GM19455 (cell line): ENCODE data around the gene WNT9B.
"Not testable (repeated sequence)": the region's sequence is repeated elsewhere in the genome, so short reads cannot be mapped to it uniquely, and the experiment has no call there.

ENCODE experiments used
- ATAC-seq: cut with Tn5 transposase; IDR thresholded peaks from one replicate; pipeline ENCODE4 v1.9.1; 2021; ENCODE audit not compliant: unreplicated experiment

Gene WNT9B

GRCh38 chr17:46821482-46822387 is 29.6 kb upstream of the WNT9B start:
- ATAC-seq: no peak

GRCh38 chr17:46822388-46822921 is 28.9 kb upstream of the WNT9B start:
- ATAC-seq: no peak

- no peak for ATAC-seq
These were observed 27.7 kb upstream of the WNT9B start for GRCh38 chr17:46823657-46824056.

DNA sequence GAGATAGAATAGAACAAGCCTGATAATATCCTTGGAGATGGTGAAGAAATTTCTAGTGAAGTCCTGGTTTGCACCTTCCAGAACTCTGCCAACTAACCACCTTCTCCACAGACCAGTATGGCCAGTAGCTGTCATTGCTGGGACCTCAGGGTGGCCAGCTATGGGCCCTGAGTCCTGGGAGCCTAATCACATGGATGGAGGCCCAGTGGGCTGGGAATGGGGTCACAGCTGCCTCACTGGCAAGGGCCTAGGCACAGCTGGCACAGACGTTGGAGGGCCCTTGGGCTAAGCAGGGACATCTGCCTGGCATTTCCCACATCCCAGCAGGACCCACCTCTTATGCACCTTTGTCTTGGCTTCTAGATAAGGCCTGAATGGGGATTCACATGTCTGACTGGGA is 25.3 kb upstream of the WNT9B start:
- no peak for ATAC-seq

DNA sequence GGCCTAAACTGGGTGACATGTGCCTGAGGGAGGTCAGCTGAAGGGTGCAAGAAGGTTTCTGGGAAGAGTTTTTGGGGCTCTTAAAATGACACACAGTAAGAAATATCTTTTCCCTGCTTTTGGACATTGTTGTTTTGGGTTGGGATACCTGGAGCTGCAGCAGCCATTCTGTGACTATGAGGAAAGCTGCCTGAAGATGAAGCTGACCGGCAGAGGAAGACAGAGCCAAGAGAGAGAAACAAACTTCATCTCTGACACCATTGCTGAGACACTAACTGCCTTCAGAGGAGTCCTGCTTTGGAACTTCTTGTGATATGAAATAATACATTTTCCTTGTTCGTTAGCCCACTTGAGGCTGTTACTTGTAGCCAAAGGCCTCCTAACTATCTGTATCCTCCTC is 24.1 kb upstream of the WNT9B start:
- no peak for ATAC-seq

- ATAC-seq: no peak
These were observed 19.6 kb upstream of the WNT9B start for GRCh38 chr17:46831573-46832330.

- ATAC-seq: no peak
These were observed 19.0 kb upstream of the WNT9B start for GRCh38 chr17:46832331-46832821.

DNA sequence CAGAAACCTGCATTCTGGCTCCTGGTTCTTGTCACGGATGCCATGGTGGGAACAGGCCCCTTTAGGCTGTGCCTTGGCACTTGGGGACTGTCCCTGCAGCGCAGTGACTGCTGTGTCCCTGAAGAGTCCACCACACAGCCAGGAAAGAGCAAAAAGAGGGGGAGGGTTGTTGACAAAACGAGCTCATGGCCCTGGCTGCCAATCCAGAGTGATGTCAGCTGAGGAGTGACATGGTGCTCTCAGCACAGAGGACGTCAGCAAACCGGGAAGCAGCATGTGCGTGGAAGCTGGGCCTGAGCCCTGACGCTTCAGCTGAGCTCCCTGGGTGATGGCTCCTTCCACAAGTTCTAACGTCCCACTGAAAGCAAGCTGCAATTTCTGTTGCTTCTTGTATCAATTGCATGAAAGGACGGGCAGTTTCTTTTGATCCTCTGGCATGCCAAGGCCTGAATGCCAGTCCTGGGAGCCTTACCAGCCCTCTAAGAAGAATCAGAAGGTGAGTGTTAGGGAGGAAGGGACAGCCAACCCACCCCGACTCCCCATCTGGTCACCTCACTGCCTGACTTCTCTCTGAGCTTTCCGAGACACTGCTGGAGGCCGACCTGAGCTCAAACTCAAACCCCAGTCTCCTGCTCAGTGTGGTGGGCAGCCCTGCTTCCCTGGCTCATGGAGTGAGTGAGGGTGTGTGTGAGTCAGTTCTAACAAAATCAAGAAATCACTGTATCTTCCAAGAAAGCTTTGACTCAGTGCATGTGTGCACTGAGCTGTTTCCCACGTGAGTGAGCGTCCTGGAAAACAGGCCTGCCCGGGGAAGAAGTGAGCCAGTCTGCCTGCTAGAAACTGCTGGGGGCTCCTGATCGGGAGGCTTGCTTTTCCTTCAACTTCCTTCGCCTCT is 18.2 kb upstream of the WNT9B start:
- ATAC-seq: no peak

GRCh38 chr17:46833840-46834208 is 17.6 kb upstream of the WNT9B start:
- no peak for ATAC-seq

GRCh38 chr17:46834846-46835245 is 16.5 kb upstream of the WNT9B start:
- no peak for ATAC-seq

DNA sequence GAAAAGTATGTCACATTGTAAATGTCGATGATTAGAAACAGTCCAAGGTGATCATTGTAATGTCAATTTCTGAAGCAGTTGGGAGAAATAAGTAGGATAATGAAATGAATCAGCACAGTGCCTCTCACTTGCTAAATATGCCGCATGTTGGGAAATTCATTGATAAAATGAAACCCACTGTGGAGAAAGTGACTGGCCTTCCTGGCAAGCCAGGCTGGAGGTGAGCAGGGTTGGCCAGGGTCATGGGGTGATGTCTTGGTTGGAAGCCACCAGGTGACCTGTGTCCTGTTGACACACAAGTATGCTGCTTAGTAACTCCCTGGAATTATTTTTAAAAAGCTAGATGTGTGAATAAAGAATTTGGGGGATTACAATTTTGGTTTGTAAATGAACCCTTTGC is 14.9 kb upstream of the WNT9B start:
- no peak for ATAC-seq

DNA sequence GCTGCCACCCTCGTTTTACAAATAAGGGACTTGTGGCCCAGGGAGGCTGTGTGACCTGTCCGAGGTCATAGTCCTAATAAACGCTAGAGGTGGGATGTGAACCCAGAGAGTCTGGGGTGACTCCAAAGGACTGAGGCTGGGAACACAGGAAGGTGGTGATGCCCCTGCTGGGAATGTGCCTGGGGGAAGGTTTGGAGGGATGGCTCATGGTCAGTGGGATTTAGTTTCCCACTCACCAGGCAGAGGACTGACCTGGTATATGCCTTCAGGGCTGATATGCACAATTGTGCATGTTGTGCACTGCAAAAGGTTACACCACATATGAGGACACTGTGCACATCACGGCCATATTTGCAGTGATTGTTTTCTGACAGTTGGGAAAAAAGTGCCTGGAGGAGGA is 13.9 kb upstream of the WNT9B start:
- ATAC-seq: no peak

- no peak for ATAC-seq
These were observed 12.2 kb upstream of the WNT9B start for GRCh38 chr17:46839211-46839610.

GRCh38 chr17:46840596-46840995 is 10.8 kb upstream of the WNT9B start:
- ATAC-seq: not testable (repeated sequence)

DNA sequence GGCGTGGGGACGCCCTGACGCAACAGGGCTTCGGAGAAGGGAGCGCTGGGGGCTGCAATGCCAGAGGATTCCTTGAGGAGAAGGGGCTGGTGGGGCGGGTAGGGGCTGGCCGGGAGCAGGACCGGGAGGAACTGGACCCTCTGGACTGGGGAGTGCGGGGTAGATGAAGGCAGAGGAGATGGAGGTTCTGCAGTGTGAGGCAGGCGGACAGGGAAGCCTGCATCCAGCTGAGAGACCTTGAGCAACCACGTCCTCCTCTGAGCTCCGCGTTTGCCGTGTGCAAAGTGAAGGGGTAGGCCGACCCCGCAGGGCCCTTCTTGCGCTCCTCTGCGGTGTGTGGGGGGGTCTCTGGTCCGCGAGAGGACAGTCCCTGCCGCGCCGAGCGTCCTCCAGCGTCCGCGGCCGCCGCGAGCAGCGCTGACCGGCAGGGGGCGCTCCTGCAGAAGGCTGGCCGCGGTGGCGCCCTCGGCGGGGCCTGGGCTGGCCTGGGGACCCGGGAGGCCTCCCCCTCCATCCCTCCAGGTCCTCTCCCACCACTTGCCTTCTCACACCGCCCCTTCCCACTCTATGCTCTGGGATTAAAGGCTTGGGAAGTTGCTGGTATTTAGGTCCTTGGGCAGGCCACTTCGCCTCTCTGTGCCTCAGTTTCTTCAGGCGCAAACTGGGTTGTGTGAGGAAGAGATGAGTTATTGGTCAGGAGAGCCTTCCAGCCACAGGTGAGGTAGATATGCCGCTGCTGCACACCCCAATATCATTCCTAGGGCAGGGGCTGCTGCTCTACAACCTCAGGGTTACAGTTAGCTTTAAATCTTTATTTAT is 9.6 kb upstream of the WNT9B start:
- ATAC-seq: no peak

- no peak for ATAC-seq
These were observed 8.5 kb upstream of the WNT9B start for GRCh38 chr17:46842835-46843234.

DNA sequence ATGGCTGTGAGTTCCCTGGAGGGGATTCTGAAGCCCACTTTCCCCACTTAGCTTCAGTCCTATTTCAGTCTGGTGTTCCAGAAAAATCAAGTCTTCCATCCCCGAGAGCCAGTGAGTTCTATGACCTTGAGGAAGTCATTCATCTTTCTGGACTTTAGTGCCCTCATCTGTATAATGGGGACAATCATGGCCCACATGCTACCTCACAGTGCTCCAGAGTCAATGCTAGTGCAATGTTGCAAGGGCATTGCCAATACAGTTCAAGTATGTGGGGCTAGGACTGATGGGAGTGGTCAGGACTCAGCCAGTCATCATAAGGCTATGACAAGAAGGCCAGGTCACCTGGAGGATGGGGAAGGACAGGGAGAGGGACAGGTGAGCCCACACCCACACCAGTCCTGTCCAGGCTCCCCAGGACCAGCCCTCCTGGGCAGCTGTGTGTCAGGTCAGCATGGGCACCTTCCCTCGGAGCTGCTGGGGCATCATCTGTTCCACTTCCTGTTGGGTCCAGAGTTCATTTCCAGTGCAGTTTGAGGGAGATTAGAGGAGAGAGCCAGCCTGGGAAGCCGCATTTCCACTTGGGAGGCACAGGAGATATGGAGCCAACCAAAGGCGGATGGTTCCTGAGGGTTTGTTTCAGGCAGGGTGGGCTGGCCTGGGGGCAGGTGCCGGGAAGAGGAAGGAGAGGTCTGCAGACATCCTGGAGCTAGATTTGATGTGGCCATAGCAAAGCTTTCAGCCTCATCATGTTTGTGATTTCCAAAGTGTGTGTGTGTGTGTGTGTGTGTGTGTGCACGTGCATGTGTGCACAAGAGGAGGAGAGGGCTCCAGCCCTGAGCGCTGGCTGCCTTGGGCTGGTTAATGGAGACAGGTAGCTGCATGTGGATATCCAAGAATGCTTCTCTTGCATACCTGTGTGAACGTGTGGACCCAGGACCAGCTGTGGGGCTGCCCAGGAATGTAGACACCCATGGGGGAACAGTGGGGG is 3.9 kb upstream of the WNT9B start:
- no peak for ATAC-seq

DNA sequence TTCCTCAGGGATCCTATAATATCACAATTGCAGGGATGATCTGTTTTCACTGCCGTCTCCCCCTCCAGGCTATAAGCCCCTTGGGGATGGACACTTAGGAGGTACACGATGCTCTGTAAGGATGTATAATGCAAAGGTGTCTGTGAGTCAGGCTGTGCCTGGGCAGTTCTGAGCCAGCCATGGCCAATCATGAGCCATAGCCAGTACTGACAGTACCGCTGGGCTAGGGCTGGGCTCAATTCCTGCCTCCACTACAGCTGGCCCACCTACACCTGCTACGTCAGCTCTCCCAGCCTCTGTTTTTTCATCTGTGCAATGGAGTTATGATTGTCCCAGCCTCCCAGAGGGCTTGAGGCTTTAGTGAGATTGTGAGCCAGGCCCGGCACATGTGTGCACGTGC is 2.8 kb upstream of the WNT9B start:
- ATAC-seq: no peak

- ATAC-seq: no peak
These were observed 725 bp upstream of the WNT9B start for GRCh38 chr17:46850688-46851028.
